Measurements from ENCODE around the gene ZNF438.

Gene ZNF438

GRCh38 chr10:31055573-31056251 lies 24.0 kb upstream of the ZNF438 start:
- no peak for TF ChIP-seq CREB5 (CRISPR knock-in tag; IDR thresholded peaks at IDR 0.05; ENCODE audit: low read depth)
- no peak for TF ChIP-seq BACH2 (CRISPR knock-in tag; IDR thresholded peaks at IDR 0.05; ENCODE audit: borderline replicate concordance)
- TF ChIP-seq OSR1 (CRISPR knock-in tag; IDR thresholded peaks at IDR 0.05), result no peak
- TF ChIP-seq TOX (CRISPR knock-in tag; IDR thresholded peaks at IDR 0.05; ENCODE audit: borderline replicate concordance), result no peak
- TF ChIP-seq ZNF565 (CRISPR knock-in tag; conservative IDR thresholded peaks at IDR 0.05; ENCODE audit: low read depth), result no peak
- no peak for TF ChIP-seq PPARA (CRISPR knock-in tag; IDR thresholded peaks at IDR 0.05; ENCODE audit: borderline replicate concordance)
- no peak for TF ChIP-seq ZFP30 (CRISPR knock-in tag; IDR thresholded peaks at IDR 0.05)
- TF ChIP-seq ARNTL (CRISPR knock-in tag; IDR thresholded peaks at IDR 0.05; ENCODE audit: borderline replicate concordance, low read depth), result no peak
- TF ChIP-seq PATZ1 (CRISPR knock-in tag; IDR thresholded peaks at IDR 0.05; ENCODE audit: borderline replicate concordance), result no peak
- no peak for TF ChIP-seq TCF4 (CRISPR knock-in tag; IDR thresholded peaks at IDR 0.05; ENCODE audit: borderline replicate concordance)
- TF ChIP-seq RARB (CRISPR knock-in tag; IDR thresholded peaks at IDR 0.05), result no peak
- no peak for TF ChIP-seq GLIS3 (CRISPR knock-in tag; IDR thresholded peaks at IDR 0.05)
- TF ChIP-seq CSRNP3 (CRISPR knock-in tag; IDR thresholded peaks at IDR 0.05), result no peak
- TF ChIP-seq TSHZ2 (CRISPR knock-in tag; IDR thresholded peaks at IDR 0.05), result no peak
- TF ChIP-seq ESRRG (CRISPR knock-in tag; IDR thresholded peaks at IDR 0.05), result no peak
- TF ChIP-seq ZC3H10 (CRISPR knock-in tag; IDR thresholded peaks at IDR 0.05), result no peak
- no peak for TF ChIP-seq ZFP3 (CRISPR knock-in tag; IDR thresholded peaks at IDR 0.05)
- no peak for TF ChIP-seq ZNF8 (CRISPR knock-in tag; IDR thresholded peaks at IDR 0.05)
- ATAC-seq, result no peak

- ATAC-seq, result no peak
- no peak for TF ChIP-seq PPARA (CRISPR knock-in tag; IDR thresholded peaks at IDR 0.05; ENCODE audit: borderline replicate concordance)
- no peak for TF ChIP-seq RARB (CRISPR knock-in tag; IDR thresholded peaks at IDR 0.05)
- no peak for TF ChIP-seq PATZ1 (CRISPR knock-in tag; IDR thresholded peaks at IDR 0.05; ENCODE audit: borderline replicate concordance)
- TF ChIP-seq TSHZ2 (CRISPR knock-in tag; IDR thresholded peaks at IDR 0.05), result no peak
- no peak for TF ChIP-seq ISL1 (CRISPR knock-in tag; IDR thresholded peaks at IDR 0.05)
These were observed 20.0 kb upstream of the ZNF438 start for GRCh38 chr10:31051703-31052102.

Data from SK-N-SH treated with all-trans-retinoic acid at 6 μM for 48 hours (cell line).